Transverse colon (tissue), 3 donors: Measurements from ENCODE around the gene FIZ1.

Source experiments
- POLR2A ChIP-seq: fragments of 450-650 bp; IDR thresholded peaks from one replicate; pipeline ENCODE4 v1.6.1; 2016; ENCODE audit warnings: antibody characterized with exemption, mild to moderate bottlenecking, moderate library complexity
- POLR2AphosphoS5 ChIP-seq, 3 donors: sonication (generic); formaldehyde crosslinking; IDR thresholded peaks; one replicate each; pipeline ENCODE4 v1.6.1; 2016; ENCODE audit warnings: antibody characterized with exemption in 3 of 3

- TF ChIP-seq POLR2A = no peak
- no peak for TF ChIP-seq POLR2AphosphoS5 (IDR thresholded peaks at IDR 0.05)
These were observed 19.3 kb downstream of the FIZ1 start for GRCh38 chr19:55579766-55580621.
